ENCODE measurements around the gene MGAT4A.

The MGAT4A gene

GRCh38 chr2:98634406-98635092, 96.4 kb downstream of the MGAT4A start:
- DNase-seq (ENCODE audit: low spot score) (no peak), ATAC-seq (ENCODE audit: low read depth) (no peak)
- no peak overlapping the region for H3K27ac ChIP-seq (ENCODE audit: poor library complexity, severe bottlenecking)
- H3K4me3 ChIP-seq (ENCODE audit: severe bottlenecking): no peak overlapping the region
- H3K27me3 ChIP-seq (ENCODE audit: insufficient read depth, poor library complexity, severe bottlenecking): no peaks in the 10 kb centered on the region
- H3K9me3 ChIP-seq (ENCODE audit: severe bottlenecking): no peaks in the 10 kb centered on the region
- no peak for TF ChIP-seq CTCF (IDR thresholded peaks at IDR 0.05; ENCODE audit: poor library complexity, severe bottlenecking)
- no peaks in the 10 kb centered on the region for H3K4me1 ChIP-seq (ENCODE audit: insufficient read depth, poor library complexity, severe bottlenecking)
- no peaks in the 10 kb centered on the region for H3K36me3 ChIP-seq (ENCODE audit: low read depth)

GRCh38 chr2:98632351-98632750, 98.6 kb downstream of the MGAT4A start:
- no peaks in the 10 kb centered on the region for H3K36me3 ChIP-seq (ENCODE audit: low read depth)
- DNase-seq (ENCODE audit: low spot score) (no peak), ATAC-seq (ENCODE audit: low read depth) (no peak)
- no peak overlapping the region for H3K4me3 ChIP-seq (ENCODE audit: severe bottlenecking)
- no peaks in the 10 kb centered on the region for H3K4me1 ChIP-seq (ENCODE audit: insufficient read depth, poor library complexity, severe bottlenecking)
- no peak overlapping the region for H3K27ac ChIP-seq (ENCODE audit: poor library complexity, severe bottlenecking)
- H3K27me3 ChIP-seq (ENCODE audit: insufficient read depth, poor library complexity, severe bottlenecking): no peaks in the 10 kb centered on the region
- no peaks in the 10 kb centered on the region for H3K9me3 ChIP-seq (ENCODE audit: severe bottlenecking)
- TF ChIP-seq CTCF (IDR thresholded peaks at IDR 0.05; ENCODE audit: poor library complexity, severe bottlenecking): no peak

- Histone ChIP-seq H3K4me3 (ENCODE audit: severe bottlenecking) (no peak overlapping the region), H3K27ac (ENCODE audit: poor library complexity, severe bottlenecking) (no peak overlapping the region), H3K4me1 (ENCODE audit: insufficient read depth, poor library complexity, severe bottlenecking) (no peaks in the 10 kb centered on the region), H3K36me3 (ENCODE audit: low read depth) (no peaks in the 10 kb centered on the region), H3K27me3 (ENCODE audit: insufficient read depth, poor library complexity, severe bottlenecking) (no peaks in the 10 kb centered on the region), H3K9me3 (ENCODE audit: severe bottlenecking) (no peaks in the 10 kb centered on the region)
- no peak for DNase-seq (ENCODE audit: low spot score)
- TF ChIP-seq CTCF (IDR thresholded peaks at IDR 0.05; ENCODE audit: poor library complexity, severe bottlenecking): no peak
- ATAC-seq (ENCODE audit: low read depth): no peak
Observed at GRCh38 chr2:98623657-98624056, 107.3 kb downstream of the MGAT4A start.

- Histone ChIP-seq H3K36me3 (ENCODE audit: low read depth) (peaks cover 58% of the 10 kb centered on the region), H3K27ac (ENCODE audit: poor library complexity, severe bottlenecking) (no peak overlapping the region), H3K9me3 (ENCODE audit: severe bottlenecking) (no peaks in the 10 kb centered on the region), H3K4me1 (ENCODE audit: insufficient read depth, poor library complexity, severe bottlenecking) (no peaks in the 10 kb centered on the region), H3K27me3 (ENCODE audit: insufficient read depth, poor library complexity, severe bottlenecking) (no peaks in the 10 kb centered on the region), H3K4me3 (ENCODE audit: severe bottlenecking) (no peak overlapping the region)
- DNase-seq (ENCODE audit: low spot score) (no peak), ATAC-seq (ENCODE audit: low read depth) (no peak)
- TF ChIP-seq CTCF (IDR thresholded peaks at IDR 0.05; ENCODE audit: poor library complexity, severe bottlenecking): no peak
Observed at GRCh38 chr2:98617149-98617548, 113.8 kb downstream of the MGAT4A start.

- no peak for TF ChIP-seq CTCF (IDR thresholded peaks at IDR 0.05; ENCODE audit: poor library complexity, severe bottlenecking)
- Histone ChIP-seq H3K4me3 (ENCODE audit: severe bottlenecking) (no peak overlapping the region), H3K9me3 (ENCODE audit: severe bottlenecking) (no peaks in the 10 kb centered on the region), H3K27me3 (ENCODE audit: insufficient read depth, poor library complexity, severe bottlenecking) (no peaks in the 10 kb centered on the region), H3K4me1 (ENCODE audit: insufficient read depth, poor library complexity, severe bottlenecking) (no peaks in the 10 kb centered on the region), H3K36me3 (ENCODE audit: low read depth) (peaks cover 71% of the 10 kb centered on the region), H3K27ac (ENCODE audit: poor library complexity, severe bottlenecking) (no peak overlapping the region)
- DNase-seq (ENCODE audit: low spot score): no peak
- no peak for ATAC-seq (ENCODE audit: low read depth)
Observed at GRCh38 chr2:98615481-98615880, 115.5 kb downstream of the MGAT4A start.

Data from RWPE2 (cell line).